OCI-LY1 (cell line): ENCODE results near the gene SS18L1.

Experiments
- H2AFZ ChIP-seq: fragments of 200-600 bp; sonication (generic), shearing (Covaris generic); 2 replicates; pipeline ENCODE4 v1.6.0; 2014; ENCODE audit warnings: antibody characterized with exemption, mild to moderate bottlenecking, low read length
- H3F3A ChIP-seq: fragments of 200-600 bp; sonication (generic), shearing (Covaris generic); 2 replicates; pipeline ENCODE4 v1.6.0; 2014; ENCODE audit warnings: mild to moderate bottlenecking, antibody characterized with exemption, low read length, moderate library complexity; ENCODE audit not compliant: insufficient read depth
- H3K27ac ChIP-seq: fragments of 200-600 bp; sonication (generic); 2 replicates; pipeline ENCODE4 v1.5.1; 2014; ENCODE audit warnings: low read length, mixed run types, mild to moderate bottlenecking, low read depth; ENCODE audit not compliant: poor library complexity, severe bottlenecking
- H3K27me3 ChIP-seq: fragments of 200-600 bp; sonication (generic); 2 replicates; pipeline ENCODE4 v1.6.0; 2014; ENCODE audit warnings: antibody characterized with exemption, mild to moderate bottlenecking, low read length, moderate library complexity; ENCODE audit not compliant: insufficient read depth
- H3K36me3 ChIP-seq: fragments of 200-600 bp; sonication (generic); 2 replicates; pipeline ENCODE4 v1.6.1; 2014; ENCODE audit warnings: mild to moderate bottlenecking, antibody characterized with exemption, low read length, moderate library complexity, mixed read lengths; ENCODE audit not compliant: insufficient read depth
- H3K4me1 ChIP-seq: fragments of 200-600 bp; sonication (generic); 2 replicates; pipeline ENCODE4 v1.5.1; 2014; ENCODE audit warnings: mild to moderate bottlenecking, low read length, moderate library complexity; ENCODE audit not compliant: insufficient read depth, severe bottlenecking
- H3K4me2 ChIP-seq: fragments of 200-600 bp; sonication (generic), shearing (Covaris generic); 2 replicates; pipeline ENCODE4 v1.6.1; 2014; ENCODE audit warnings: low read length
- H3K4me3 ChIP-seq: fragments of 200-600 bp; sonication (generic); 2 replicates; pipeline ENCODE4 v1.5.1; 2014; ENCODE audit warnings: low read length, low read depth, mild to moderate bottlenecking, mixed read lengths; ENCODE audit not compliant: poor library complexity, severe bottlenecking
- H3K79me2 ChIP-seq: fragments of 200-600 bp; shearing (Covaris generic); 2 replicates; pipeline ENCODE4 v1.6.1; 2016; ENCODE audit warnings: mixed run types, low read length, mixed read lengths; ENCODE audit not compliant: insufficient read depth
- H3K9ac ChIP-seq: fragments of 200-600 bp; sonication (generic), shearing (Covaris generic); 2 replicates; pipeline ENCODE4 v1.6.1; 2014; ENCODE audit warnings: mild to moderate bottlenecking, low read length, mixed read lengths
- H3K9me2 ChIP-seq: fragments of 200-600 bp; sonication (generic), shearing (Covaris generic); 2 replicates; pipeline ENCODE4 v1.6.1; 2014; ENCODE audit warnings: low read depth, mild to moderate bottlenecking, low read length, mixed read lengths
- H3K9me3 ChIP-seq: fragments of 200-600 bp; shearing (Covaris generic); 2 replicates; pipeline ENCODE4 v1.6.1; 2014; ENCODE audit warnings: low read length, mixed read lengths
- H4K20me1 ChIP-seq: fragments of 200-600 bp; sonication (generic), shearing (Covaris generic); 2 replicates; pipeline ENCODE4 v1.6.0; 2016; ENCODE audit warnings: mild to moderate bottlenecking, low read length; ENCODE audit not compliant: insufficient read depth
- CTCF ChIP-seq: fragments of 200-600 bp; sonication (generic), shearing (Covaris generic); IDR thresholded peaks from 2 replicates; pipeline ENCODE4 v1.5.1; 2017; ENCODE audit warnings: mild to moderate bottlenecking, antibody characterized with exemption, low read length, moderate library complexity, mixed read lengths
- EZH2 ChIP-seq: fragments of 200-600 bp; sonication (generic), shearing (Covaris generic); IDR thresholded peaks from 2 replicates; pipeline ENCODE4 v1.8.0; 2017; ENCODE audit warnings: borderline replicate concordance, mixed run types, mild to moderate bottlenecking, antibody characterized with exemption, low read length, moderate library complexity, mixed read lengths

Gene SS18L1

GRCh38 chr20:62138204-62138543 lies 5.4 kb upstream of the SS18L1 start:
- H3K27ac ChIP-seq: no peak overlapping the region
- H4K20me1 ChIP-seq: no peaks in the 10 kb centered on the region
- H3K79me2 ChIP-seq: peaks cover 30% of the 10 kb centered on the region
- TF ChIP-seq EZH2 (no peak), CTCF (no peak)
- peaks cover 81% of the 10 kb centered on the region for H3K36me3 ChIP-seq
- no peak overlapping the region for H3K4me3 ChIP-seq
- H3K9me2 ChIP-seq: no peaks in the 10 kb centered on the region
- no peak overlapping the region for H2AFZ ChIP-seq
- peaks cover 18% of the 10 kb centered on the region for H3K4me1 ChIP-seq
- peaks cover 6% of the 10 kb centered on the region; the same call in 1 of the 2 replicates for H3F3A ChIP-seq
- no peaks in the 10 kb centered on the region for H3K9me3 ChIP-seq
- H3K27me3 ChIP-seq: no peaks in the 10 kb centered on the region
- H3K4me2 ChIP-seq: no peak overlapping the region
- H3K9ac ChIP-seq: no peak overlapping the region

- H3K27ac ChIP-seq: no peak overlapping the region
- H3K4me1 ChIP-seq: peaks cover 18% of the 10 kb centered on the region
- H3K36me3 ChIP-seq: peaks cover 74% of the 10 kb centered on the region
- no peaks in the 10 kb centered on the region for H3K9me3 ChIP-seq
- H3K9me2 ChIP-seq: no peaks in the 10 kb centered on the region
- H4K20me1 ChIP-seq: no peaks in the 10 kb centered on the region
- TF ChIP-seq EZH2: no peak
- no peak for TF ChIP-seq CTCF
- H3F3A ChIP-seq: peaks cover 6% of the 10 kb centered on the region; the same call in 1 of the 2 replicates
- peaks cover 30% of the 10 kb centered on the region for H3K79me2 ChIP-seq
- H3K4me3 ChIP-seq: no peak overlapping the region
- H2AFZ ChIP-seq: no peak overlapping the region
- H3K4me2 ChIP-seq: no peak overlapping the region
- no peak overlapping the region for H3K9ac ChIP-seq
- no peaks in the 10 kb centered on the region for H3K27me3 ChIP-seq
These were observed 4.7 kb upstream of the SS18L1 start for GRCh38 chr20:62138912-62139311.

GRCh38 chr20:62139636-62140035 lies 3.9 kb upstream of the SS18L1 start:
- Histone ChIP-seq H3K4me2 (no peak overlapping the region), H4K20me1 (no peaks in the 10 kb centered on the region), H3K36me3 (peaks cover 67% of the 10 kb centered on the region)

More at GRCh38 chr20:62139636-62140035, 3.9 kb upstream of the SS18L1 start:
- peaks cover 23% of the 10 kb centered on the region for H3K4me1 ChIP-seq
- peaks cover 6% of the 10 kb centered on the region; the same call in 1 of the 2 replicates for H3F3A ChIP-seq
- H2AFZ ChIP-seq: no peak overlapping the region
- no peaks in the 10 kb centered on the region for H3K27me3 ChIP-seq
- no peaks in the 10 kb centered on the region for H3K9me3 ChIP-seq
- no peak overlapping the region for H3K4me3 ChIP-seq
- peaks cover 30% of the 10 kb centered on the region for H3K79me2 ChIP-seq
- no peak overlapping the region for H3K27ac ChIP-seq
- H3K9ac ChIP-seq: no peak overlapping the region
- H3K9me2 ChIP-seq: no peaks in the 10 kb centered on the region
- no peak for TF ChIP-seq EZH2
- no peak for TF ChIP-seq CTCF
